Parathyroid adenoma (tissue), 2 donors: ENCODE data around the gene GRIK3.

Source experiments
- H2AFZ ChIP-seq: fragments of 300-600 bp; sonication (generic); one replicate; pipeline ENCODE4 v1.7.0; 2017; ENCODE audit warnings: antibody characterized with exemption, mild to moderate bottlenecking
- H3K27ac ChIP-seq: fragments of 300-600 bp; sonication (generic); one replicate; pipeline ENCODE4 v1.7.0; 2017
- H3K27me3 ChIP-seq: fragments of 300-600 bp; sonication (generic); one replicate; pipeline ENCODE4 v1.7.0; 2017; ENCODE audit warnings: low read length; ENCODE audit not compliant: control insufficient read depth, insufficient read depth
- H3K36me3 ChIP-seq: fragments of 300-600 bp; sonication (generic); one replicate; pipeline ENCODE4 v1.7.0; 2017; ENCODE audit warnings: low read length; ENCODE audit not compliant: control insufficient read depth, insufficient read depth
- H3K4me1 ChIP-seq: fragments of 300-600 bp; sonication (generic); one replicate; pipeline ENCODE4 v1.7.0; 2017; ENCODE audit warnings: control low read depth
- H3K4me2 ChIP-seq: fragments of 300-600 bp; sonication (generic); one replicate; pipeline ENCODE4 v1.7.0; 2017; ENCODE audit warnings: low read length
- H3K4me3 ChIP-seq: fragments of 300-600 bp; sonication (generic); one replicate; pipeline ENCODE4 v1.7.0; 2017; ENCODE audit warnings: low read depth, low read length
- H3K79me2 ChIP-seq: fragments of 300-600 bp; sonication (generic); one replicate; pipeline ENCODE4 v1.7.0; 2017; ENCODE audit warnings: control low read depth
- H3K9ac ChIP-seq: fragments of 300-600 bp; sonication (generic); one replicate; pipeline ENCODE4 v1.7.0; 2017; ENCODE audit warnings: mild to moderate bottlenecking
- H3K9me3 ChIP-seq: fragments of 300-600 bp; sonication (generic); one replicate; pipeline ENCODE4 v1.7.0; 2017; ENCODE audit warnings: low read length; ENCODE audit not compliant: control insufficient read depth
- TF ChIP-seq, protein P1 (sequence below): fragments of 300-600 bp; sonication (generic); IDR thresholded peaks from one replicate; pipeline ENCODE4 v1.7.0; 2017; ENCODE audit warnings: antibody characterized with exemption, mild to moderate bottlenecking
- donor health status: primary hyperparathyroidism.

Gene GRIK3

DNA sequence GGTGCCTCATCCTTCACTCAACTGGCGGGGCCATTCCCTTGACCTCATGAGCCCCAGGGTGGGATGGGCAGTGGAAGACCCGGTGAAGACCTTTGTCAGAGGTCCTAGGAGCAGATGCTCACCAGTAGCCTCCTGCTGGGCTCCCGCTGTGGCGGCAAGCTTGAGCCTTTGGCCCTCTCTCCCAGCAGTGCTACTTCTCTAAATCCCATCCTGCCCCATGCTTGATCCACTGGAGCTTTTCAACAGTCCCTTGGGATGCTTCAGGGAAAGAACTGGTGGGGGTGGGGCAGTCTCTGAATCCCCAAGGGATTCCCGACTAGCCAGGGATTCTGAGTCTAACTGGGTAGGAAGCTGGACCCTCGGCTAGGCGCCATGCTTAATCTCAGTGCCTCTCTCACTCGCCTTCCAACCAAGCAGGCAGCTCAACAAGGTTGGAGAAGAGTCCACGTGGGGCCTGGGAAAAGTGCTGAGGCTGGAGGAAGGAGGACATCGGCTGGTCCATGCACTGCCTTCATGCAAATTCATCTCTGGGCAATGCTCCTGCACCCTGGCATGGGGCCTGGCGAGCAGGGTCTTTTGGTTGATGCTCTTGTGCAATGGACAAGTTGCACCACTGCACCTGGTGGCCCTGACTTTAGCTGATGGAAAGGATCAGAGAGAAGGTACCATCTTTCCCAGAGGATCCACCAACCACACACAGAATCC, 190.3 kb downstream of the GRIK3 start:
- Histone ChIP-seq H3K4me3 (no peak overlapping the region), H3K4me2 (no peak overlapping the region), H3K27me3 (no peaks in the 10 kb centered on the region), H3K79me2 (no peaks in the 10 kb centered on the region), H3K27ac (no peak overlapping the region), H3K4me1 (no peaks in the 10 kb centered on the region), H3K9ac (no peak overlapping the region), H3K36me3 (no peaks in the 10 kb centered on the region), H3K9me3 (no peaks in the 10 kb centered on the region), H2AFZ (no peak overlapping the region)
- TF ChIP-seq, protein P1, sequence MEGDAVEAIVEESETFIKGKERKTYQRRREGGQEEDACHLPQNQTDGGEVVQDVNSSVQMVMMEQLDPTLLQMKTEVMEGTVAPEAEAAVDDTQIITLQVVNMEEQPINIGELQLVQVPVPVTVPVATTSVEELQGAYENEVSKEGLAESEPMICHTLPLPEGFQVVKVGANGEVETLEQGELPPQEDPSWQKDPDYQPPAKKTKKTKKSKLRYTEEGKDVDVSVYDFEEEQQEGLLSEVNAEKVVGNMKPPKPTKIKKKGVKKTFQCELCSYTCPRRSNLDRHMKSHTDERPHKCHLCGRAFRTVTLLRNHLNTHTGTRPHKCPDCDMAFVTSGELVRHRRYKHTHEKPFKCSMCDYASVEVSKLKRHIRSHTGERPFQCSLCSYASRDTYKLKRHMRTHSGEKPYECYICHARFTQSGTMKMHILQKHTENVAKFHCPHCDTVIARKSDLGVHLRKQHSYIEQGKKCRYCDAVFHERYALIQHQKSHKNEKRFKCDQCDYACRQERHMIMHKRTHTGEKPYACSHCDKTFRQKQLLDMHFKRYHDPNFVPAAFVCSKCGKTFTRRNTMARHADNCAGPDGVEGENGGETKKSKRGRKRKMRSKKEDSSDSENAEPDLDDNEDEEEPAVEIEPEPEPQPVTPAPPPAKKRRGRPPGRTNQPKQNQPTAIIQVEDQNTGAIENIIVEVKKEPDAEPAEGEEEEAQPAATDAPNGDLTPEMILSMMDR, result no peak

DNA sequence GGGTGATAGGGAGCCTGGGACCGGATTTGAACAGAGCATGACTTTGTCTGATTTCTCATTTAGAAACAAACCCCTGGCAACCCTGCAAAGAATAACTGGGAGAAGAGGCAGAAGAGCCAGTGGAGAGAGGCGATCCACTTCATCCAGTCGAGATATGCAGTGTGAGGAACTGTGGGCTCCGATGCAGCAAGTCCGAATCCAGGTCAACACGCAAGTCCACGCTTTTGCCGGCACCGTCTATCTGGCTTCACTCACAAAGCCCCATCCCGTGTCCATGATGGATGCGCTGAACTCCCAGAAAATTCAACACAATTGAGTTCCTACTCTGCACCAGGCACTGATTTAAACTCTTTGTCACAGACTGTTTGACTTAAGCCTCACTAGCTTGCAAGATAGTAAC, 191.3 kb downstream of the GRIK3 start:
- Histone ChIP-seq H3K4me3 (no peak overlapping the region), H3K27ac (no peak overlapping the region), H3K9me3 (no peaks in the 10 kb centered on the region), H3K36me3 (no peaks in the 10 kb centered on the region), H2AFZ (no peak overlapping the region), H3K4me2 (no peak overlapping the region), H3K79me2 (no peaks in the 10 kb centered on the region), H3K27me3 (no peaks in the 10 kb centered on the region), H3K9ac (no peak overlapping the region), H3K4me1 (no peaks in the 10 kb centered on the region)
- TF ChIP-seq, protein P1, result no peak

DNA sequence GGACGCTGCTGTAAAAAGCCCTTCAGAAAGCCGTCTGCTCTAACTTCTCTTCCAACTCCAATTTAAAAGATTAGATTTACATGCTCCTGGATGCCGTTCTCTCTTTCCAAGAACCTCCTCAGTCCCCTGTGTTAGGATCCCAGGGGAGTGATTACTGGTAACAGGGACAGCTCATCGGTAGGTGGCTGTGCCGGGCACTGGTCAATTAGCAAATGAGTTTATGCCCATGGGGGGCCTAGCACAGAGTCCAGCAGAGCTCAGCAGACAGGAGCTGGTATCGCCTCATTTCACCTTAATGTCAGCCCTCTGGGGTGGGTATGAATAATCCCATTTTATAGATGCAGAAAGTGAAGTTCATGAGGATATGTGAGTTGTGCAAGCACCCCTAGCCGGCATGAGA, 191.9 kb downstream of the GRIK3 start:
- Histone ChIP-seq H3K27ac (no peak overlapping the region), H3K4me3 (no peak overlapping the region), H3K79me2 (no peaks in the 10 kb centered on the region), H3K9me3 (no peaks in the 10 kb centered on the region), H2AFZ (no peak overlapping the region), H3K9ac (no peak overlapping the region), H3K27me3 (no peaks in the 10 kb centered on the region), H3K4me2 (no peak overlapping the region), H3K36me3 (no peaks in the 10 kb centered on the region), H3K4me1 (no peaks in the 10 kb centered on the region)
- TF ChIP-seq, protein P1, result no peak

DNA sequence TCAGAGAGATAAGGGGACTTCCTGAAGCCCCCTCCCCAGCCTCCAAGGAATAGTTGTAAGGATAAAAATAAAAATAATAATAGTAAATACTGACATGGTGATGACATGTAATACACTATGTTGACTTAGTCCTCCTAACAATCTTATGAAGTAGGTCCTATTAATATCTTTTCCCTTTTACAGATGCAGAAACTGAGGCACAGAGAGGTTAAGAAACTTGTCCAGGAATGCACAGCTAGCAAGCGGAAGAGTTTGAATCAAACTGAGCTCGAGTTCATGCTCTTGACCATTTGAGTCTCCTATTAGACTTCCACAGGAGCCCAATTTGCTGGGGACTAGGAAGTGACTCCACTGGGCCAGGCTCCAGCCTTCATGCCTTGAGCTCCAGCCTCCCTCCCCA, 194.8 kb downstream of the GRIK3 start:
- Histone ChIP-seq H3K4me2 (no peak overlapping the region), H3K27ac (no peak overlapping the region), H2AFZ (no peak overlapping the region), H3K4me3 (no peak overlapping the region), H3K9me3 (no peaks in the 10 kb centered on the region), H3K27me3 (no peaks in the 10 kb centered on the region), H3K9ac (no peak overlapping the region), H3K79me2 (no peaks in the 10 kb centered on the region), H3K36me3 (no peaks in the 10 kb centered on the region), H3K4me1 (no peaks in the 10 kb centered on the region)
- TF ChIP-seq, protein P1, result no peak

DNA sequence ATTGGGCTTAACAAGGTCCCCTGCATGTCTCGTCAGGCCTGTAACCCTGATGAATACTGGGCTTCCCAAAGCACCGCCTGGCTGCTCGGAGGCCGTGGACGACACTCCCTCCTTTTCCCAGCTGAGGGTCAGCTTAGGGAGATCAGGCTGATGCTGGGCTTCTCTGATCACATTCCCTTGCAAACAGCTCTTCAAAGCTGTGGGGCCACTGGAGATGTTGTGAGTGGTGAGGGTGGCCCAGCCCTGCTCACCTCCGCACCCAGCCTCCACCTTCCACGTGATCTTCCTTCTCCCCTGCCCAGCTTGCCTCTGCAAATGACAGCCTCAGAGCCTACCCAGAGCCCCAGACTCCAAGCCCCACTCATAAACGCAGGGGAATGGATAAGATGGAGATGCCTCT, 195.4 kb downstream of the GRIK3 start:
- Histone ChIP-seq H3K27ac (no peak overlapping the region), H3K36me3 (no peaks in the 10 kb centered on the region), H3K27me3 (no peaks in the 10 kb centered on the region), H3K9me3 (no peaks in the 10 kb centered on the region), H2AFZ (no peak overlapping the region), H3K4me2 (no peak overlapping the region), H3K4me3 (no peak overlapping the region), H3K79me2 (no peaks in the 10 kb centered on the region), H3K4me1 (no peaks in the 10 kb centered on the region), H3K9ac (no peak overlapping the region)
- TF ChIP-seq, protein P1, result no peak
